GM18858 (cell line): ENCODE data around the gene PPP3CA.
"Not testable (repeated sequence)": the region's sequence is repeated elsewhere in the genome, so short reads cannot be mapped to it uniquely, and the experiment has no call there.

Experiments used
- ATAC-seq: cut with Tn5 transposase; IDR thresholded peaks from one replicate; pipeline ENCODE4 v1.9.1; 2021; ENCODE audit not compliant: unreplicated experiment

The PPP3CA gene

GRCh38 chr4:101104312-101105052 is 242.8 kb downstream of the PPP3CA start:
- ATAC-seq: no peak

- ATAC-seq: peak; percentile 86
These were observed 243.8 kb downstream of the PPP3CA start for GRCh38 chr4:101103381-101104142.

- no peak for ATAC-seq
These were observed 245.1 kb downstream of the PPP3CA start for GRCh38 chr4:101102114-101102742.

GRCh38 chr4:101101072-101101471 is 246.3 kb downstream of the PPP3CA start:
- ATAC-seq: no peak

- no peak for ATAC-seq
These were observed 248.5 kb downstream of the PPP3CA start for GRCh38 chr4:101098666-101099400.

- not testable (repeated sequence) for ATAC-seq
These were observed 254.7 kb downstream of the PPP3CA start for GRCh38 chr4:101092609-101093008.

GRCh38 chr4:101089168-101089567 is 258.2 kb downstream of the PPP3CA start:
- no peak for ATAC-seq

- no peak for ATAC-seq
These were observed 260.3 kb downstream of the PPP3CA start for GRCh38 chr4:101086801-101087586.

- no peak for ATAC-seq
These were observed 264.2 kb downstream of the PPP3CA start for GRCh38 chr4:101083131-101083530.

GRCh38 chr4:101081695-101082369 is 265.5 kb downstream of the PPP3CA start:
- ATAC-seq: no peak

- ATAC-seq: no peak
These were observed 266.2 kb downstream of the PPP3CA start for GRCh38 chr4:101081166-101081565.

GRCh38 chr4:101078950-101079349 is 268.4 kb downstream of the PPP3CA start:
- ATAC-seq: no peak

- no peak for ATAC-seq
These were observed 271.3 kb downstream of the PPP3CA start for GRCh38 chr4:101076032-101076431.

- no peak for ATAC-seq
These were observed 271.8 kb downstream of the PPP3CA start for GRCh38 chr4:101075536-101075935.

GRCh38 chr4:101074326-101074725 is 273.0 kb downstream of the PPP3CA start:
- no peak for ATAC-seq

- ATAC-seq: no peak
These were observed 276.1 kb downstream of the PPP3CA start for GRCh38 chr4:101071241-101071640.

- ATAC-seq: no peak
These were observed 279.2 kb downstream of the PPP3CA start for GRCh38 chr4:101068115-101068514.

GRCh38 chr4:101067383-101067782 is 279.9 kb downstream of the PPP3CA start:
- ATAC-seq: no peak

- no peak for ATAC-seq
These were observed 280.6 kb downstream of the PPP3CA start for GRCh38 chr4:101066626-101067170.
